Keratinocyte (primary cell): Measurements from ENCODE around the gene ABCD3. TPM values are rescaled to one million over a fixed set of nuclear protein-coding genes. Genes with fewer than 3 reads are reported as not detected.

Source experiments
- DNase-seq: peaks from one replicate; pipeline ENCODE4 v3.0.0-alpha.2; 2011; ENCODE audit warnings: low read depth, missing footprints, low spot score
- FAIRE-seq: peaks from 2 replicates; lab custom pipeline; 2011; peaks lifted over from hg19 to GRCh38; lab: Jason Lieb, UNC
- H2AFZ ChIP-seq: 2 replicates; pipeline ENCODE4 v1.6.0; 2012; ENCODE audit warnings: low read length, control low read depth, inconsistent platforms; ENCODE audit not compliant: control insufficient read depth
- H3K27ac ChIP-seq: 2 replicates; pipeline ENCODE4 v1.5.1; 2011; ENCODE audit warnings: low read length; ENCODE audit not compliant: control insufficient read depth, insufficient read depth
- H3K27me3 ChIP-seq: 3 replicates; pipeline ENCODE4 v1.6.0; 2011; ENCODE audit warnings: low read length; ENCODE audit not compliant: control insufficient read depth, insufficient read depth; ENCODE audit errors: extremely low read depth
- H3K36me3 ChIP-seq, 2 experiments: 2 replicates in 1 of 2; 3 replicates in 1 of 2; pipeline ENCODE4 v1.5.1; 2011; ENCODE audit warnings: low read length in 2 of 2, mild to moderate bottlenecking in 1 of 2; ENCODE audit not compliant: control insufficient read depth in 2 of 2, insufficient read depth in 2 of 2; ENCODE audit errors: extremely low read depth in 1 of 2
- H3K4me1 ChIP-seq: 3 replicates; pipeline ENCODE4 v1.5.1; 2011; ENCODE audit warnings: low read length; ENCODE audit not compliant: control insufficient read depth, insufficient read depth; ENCODE audit errors: extremely low read depth
- H3K4me2 ChIP-seq: 3 replicates; pipeline ENCODE4 v1.6.0; 2011; ENCODE audit warnings: low read depth, low read length; ENCODE audit not compliant: control insufficient read depth, insufficient read depth; ENCODE audit errors: extremely low read depth
- H3K4me3 ChIP-seq, 3 experiments: fragments of 200-600 bp in 1 of 3; sonication (generic) in 1 of 3; 2 replicates in 2 of 3; 3 replicates in 1 of 3; pipeline ENCODE4 v1.5.1; 2011 to 2016; ENCODE audit warnings: low read length in 3 of 3, mild to moderate bottlenecking in 3 of 3, control low read depth in 2 of 3, inconsistent platforms in 1 of 3, low read depth in 1 of 3, mixed read lengths in 1 of 3, mixed run types in 1 of 3, moderate library complexity in 1 of 3; ENCODE audit not compliant: control insufficient read depth in 2 of 3, insufficient read depth in 2 of 3; ENCODE audit errors: extremely low read depth in 1 of 3
- H3K79me2 ChIP-seq: 2 replicates; pipeline ENCODE4 v1.6.0; 2012; ENCODE audit warnings: low read length; ENCODE audit not compliant: control insufficient read depth, insufficient read depth
- H3K9ac ChIP-seq: 3 replicates; pipeline ENCODE4 v1.6.0; 2011; ENCODE audit warnings: low read length; ENCODE audit not compliant: control insufficient read depth, insufficient read depth; ENCODE audit errors: extremely low read depth
- H3K9me1 ChIP-seq: 3 replicates; pipeline ENCODE4 v1.6.0; 2011; ENCODE audit warnings: low read length; ENCODE audit not compliant: control insufficient read depth, insufficient read depth; ENCODE audit errors: extremely low read depth
- H3K9me3 ChIP-seq: 2 replicates; pipeline ENCODE4 v1.5.1; 2012; ENCODE audit warnings: low read depth, low read length; ENCODE audit not compliant: control insufficient read depth
- H4K20me1 ChIP-seq: 3 replicates; pipeline ENCODE4 v1.6.0; 2011; ENCODE audit warnings: low read length; ENCODE audit not compliant: control insufficient read depth, insufficient read depth; ENCODE audit errors: extremely low read depth
- EZH2 ChIP-seq: IDR thresholded peaks from one replicate; pipeline ENCODE4 v1.6.1; 2012; ENCODE audit warnings: inconsistent platforms, mild to moderate bottlenecking, low read length, moderate library complexity
- dilution Hi-C: fragments of 300-500 bp; cut with MboI; formaldehyde crosslinking; loops from one replicate; pipeline ENCODE4 v1.7.0; 2020; ENCODE audit warnings: low sequenced_read_pairs; ENCODE audit not compliant: extremely low pct_ligation_motif_present
- polyA plus RNA-seq, 5 experiments: library from polyadenylated mRNA; depleted of rRNA in 3 of 5; stranded (reverse) in 3 of 5; stranded (forward) in 1 of 5; unstranded in 1 of 5; fragments of >200 nt; gene quantifications; 1 replicate in 1 of 5; 2 replicates in 3 of 5; 3 replicates in 1 of 5; pipeline versions ENCODE4 v1.2.1 to v1.2.3, GENCODE V29; 2011 to 2012; ENCODE audit warnings: missing spikeins in 2 of 5, low read depth in 1 of 5, low replicate concordance in 1 of 5
- TF ChIP-seq, protein P1 (sequence below), 3 experiments: IDR thresholded peaks in 1 of 3; conservative IDR thresholded peaks in 1 of 3; optimal IDR thresholded peaks in 1 of 3; 2 replicates in 2 of 3; 3 replicates in 1 of 3; pipeline versions ENCODE3 to v1.5.1; 2011; ENCODE audit warnings: low read length in 3 of 3, mild to moderate bottlenecking in 3 of 3, moderate library complexity in 2 of 3, control low read depth in 1 of 3, inconsistent platforms in 1 of 3; ENCODE audit not compliant: insufficient read depth in 2 of 3; ENCODE audit errors: extremely low read depth in 1 of 3

ABCD3 gene
- polyA plus RNA-seq, 1 donor (not counting 4 experiments of a cell fraction or from before 2014, with no cell fraction given): 34.9 TPM

GRCh38 chr1:94475232-94475631, 57.0 kb downstream of the ABCD3 start:
- TF ChIP-seq, protein P1, sequence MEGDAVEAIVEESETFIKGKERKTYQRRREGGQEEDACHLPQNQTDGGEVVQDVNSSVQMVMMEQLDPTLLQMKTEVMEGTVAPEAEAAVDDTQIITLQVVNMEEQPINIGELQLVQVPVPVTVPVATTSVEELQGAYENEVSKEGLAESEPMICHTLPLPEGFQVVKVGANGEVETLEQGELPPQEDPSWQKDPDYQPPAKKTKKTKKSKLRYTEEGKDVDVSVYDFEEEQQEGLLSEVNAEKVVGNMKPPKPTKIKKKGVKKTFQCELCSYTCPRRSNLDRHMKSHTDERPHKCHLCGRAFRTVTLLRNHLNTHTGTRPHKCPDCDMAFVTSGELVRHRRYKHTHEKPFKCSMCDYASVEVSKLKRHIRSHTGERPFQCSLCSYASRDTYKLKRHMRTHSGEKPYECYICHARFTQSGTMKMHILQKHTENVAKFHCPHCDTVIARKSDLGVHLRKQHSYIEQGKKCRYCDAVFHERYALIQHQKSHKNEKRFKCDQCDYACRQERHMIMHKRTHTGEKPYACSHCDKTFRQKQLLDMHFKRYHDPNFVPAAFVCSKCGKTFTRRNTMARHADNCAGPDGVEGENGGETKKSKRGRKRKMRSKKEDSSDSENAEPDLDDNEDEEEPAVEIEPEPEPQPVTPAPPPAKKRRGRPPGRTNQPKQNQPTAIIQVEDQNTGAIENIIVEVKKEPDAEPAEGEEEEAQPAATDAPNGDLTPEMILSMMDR (optimal IDR thresholded peaks at IDR 0.05 in 1 of 3, IDR thresholded peaks at IDR 0.05 in 1 of 3, conservative IDR thresholded peaks at IDR 0.05 in 1 of 3; ENCODE audit: extremely low read depth in 1 of 3, insufficient read depth in 2 of 3, low read length in 3 of 3): no peak
- no peak for TF ChIP-seq EZH2
- Histone ChIP-seq H3K4me3 (no peak overlapping the region), H3K9me1 (no peaks in the 10 kb centered on the region), H3K79me2 (no peaks in the 10 kb centered on the region), H3K27ac (no peak overlapping the region), H3K9me3 (no peaks in the 10 kb centered on the region), H3K4me1 (no peaks in the 10 kb centered on the region), H3K4me2 (no peak overlapping the region), H3K36me3 (no peaks in the 10 kb centered on the region), H3K9ac (no peak overlapping the region), H3K27me3 (no peaks in the 10 kb centered on the region), H4K20me1 (no peaks in the 10 kb centered on the region), H2AFZ (no peak overlapping the region)
- dilution Hi-C loops: no loop called here
- DNase-seq: no peak
- no peak for FAIRE-seq

- FAIRE-seq (no peak), DNase-seq (no peak)
- no peak overlapping the region for H3K9ac ChIP-seq
- H3K4me1 ChIP-seq: no peaks in the 10 kb centered on the region
- no peaks in the 10 kb centered on the region for H3K9me1 ChIP-seq
- peaks cover 0 to 3% of the 10 kb centered on the region in 2 experiments for H3K36me3 ChIP-seq
- no peaks in the 10 kb centered on the region for H3K79me2 ChIP-seq
- no peaks in the 10 kb centered on the region for H4K20me1 ChIP-seq
- no peaks in the 10 kb centered on the region for H3K27me3 ChIP-seq
- H3K4me2 ChIP-seq: no peak overlapping the region
- TF ChIP-seq EZH2: no peak
- TF ChIP-seq, protein P1 (optimal IDR thresholded peaks at IDR 0.05 in 1 of 3, IDR thresholded peaks at IDR 0.05 in 1 of 3, conservative IDR thresholded peaks at IDR 0.05 in 1 of 3; ENCODE audit: extremely low read depth in 1 of 3, insufficient read depth in 2 of 3, low read length in 3 of 3): no peak
- H3K27ac ChIP-seq: no peak overlapping the region
- no peak overlapping the region for H2AFZ ChIP-seq
- H3K4me3 ChIP-seq: no peak overlapping the region
- H3K9me3 ChIP-seq: no peaks in the 10 kb centered on the region
- dilution Hi-C loops: no loop called here
Observed at GRCh38 chr1:94479682-94480081, 61.5 kb downstream of the ABCD3 start.
